Inflammatory macrophage treated with lipopolysaccharide for 1 hour (primary cell): ENCODE data around the gene RASEF.

Source experiments
- DNase-seq, 2 donors: peaks; one replicate each; pipeline ENCODE4 v3.0.0-alpha.2; 2020 to 2022

The RASEF gene

GRCh38 chr9:83047839-83048775, 14.8 kb downstream of the RASEF start:
- DNase-seq = no peak

- no peak for DNase-seq
Measured at GRCh38 chr9:83043597-83043996, 19.3 kb downstream of the RASEF start.

GRCh38 chr9:83041771-83042170, 21.2 kb downstream of the RASEF start:
- no peak for DNase-seq

- DNase-seq = no peak
Measured at GRCh38 chr9:83039303-83039702, 23.6 kb downstream of the RASEF start.

GRCh38 chr9:83036043-83036442, 26.9 kb downstream of the RASEF start:
- DNase-seq = no peak

GRCh38 chr9:83035143-83035542, 27.8 kb downstream of the RASEF start:
- no peak for DNase-seq

- no peak for DNase-seq
Measured at GRCh38 chr9:83034587-83034986, 28.4 kb downstream of the RASEF start.

GRCh38 chr9:83034026-83034425, 28.9 kb downstream of the RASEF start:
- no peak for DNase-seq

GRCh38 chr9:83032065-83032625, 30.8 kb downstream of the RASEF start:
- no peak for DNase-seq

GRCh38 chr9:83030391-83031107, 32.4 kb downstream of the RASEF start:
- no peak for DNase-seq

- DNase-seq = no peak
Measured at GRCh38 chr9:83029531-83030137, 33.3 kb downstream of the RASEF start.

- no peak for DNase-seq
Measured at GRCh38 chr9:83027153-83027891, 35.6 kb downstream of the RASEF start.

GRCh38 chr9:83024506-83025125, 38.3 kb downstream of the RASEF start:
- DNase-seq = no peak

GRCh38 chr9:83023151-83023550, 39.8 kb downstream of the RASEF start:
- DNase-seq = no peak

- no peak for DNase-seq
Measured at GRCh38 chr9:83020864-83021263, 42.1 kb downstream of the RASEF start.

- DNase-seq = no peak
Measured at GRCh38 chr9:83020327-83020726, 42.6 kb downstream of the RASEF start.

GRCh38 chr9:83019246-83019645, 43.7 kb downstream of the RASEF start:
- DNase-seq = no peak

GRCh38 chr9:83015897-83016296, 47.0 kb downstream of the RASEF start:
- no peak for DNase-seq

GRCh38 chr9:83013867-83014605, 48.9 kb downstream of the RASEF start:
- no peak for DNase-seq

GRCh38 chr9:83012922-83013838, 49.8 kb downstream of the RASEF start:
- DNase-seq = no peak
